WTC11 (cell line): ENCODE data around the gene EGFL8.

Experiments used
- CREB1 ChIP-seq: sonication (generic); formaldehyde crosslinking; IDR thresholded peaks from 2 replicates; pipeline ENCODE4 v1.8.0; 2023; ENCODE audit warnings: mild to moderate bottlenecking, missing genetic modification reagents
- JUN ChIP-seq: sonication (generic); formaldehyde crosslinking; IDR thresholded peaks from 2 replicates; pipeline ENCODE4 v1.8.0; 2023; ENCODE audit warnings: mild to moderate bottlenecking, missing genetic modification reagents
- ZNF232 ChIP-seq: sonication (generic); formaldehyde crosslinking; IDR thresholded peaks from 2 replicates; pipeline ENCODE4 v1.8.0; 2022; ENCODE audit warnings: mild to moderate bottlenecking, missing genetic modification reagents
- TF ChIP-seq, protein P1 (sequence below): fragments of 200-600 bp; IDR thresholded peaks from 2 replicates; pipeline ENCODE4 v1.8.0; 2022; ENCODE audit warnings: antibody characterized with exemption

GRCh38 chr6:32210191-32210601, 45.8 kb downstream of the EGFL8 start:
- TF ChIP-seq JUN (no peak), CREB1 (no peak), ZNF232 (CRISPR knock-in tag) (no peak)
- TF ChIP-seq, protein P1, sequence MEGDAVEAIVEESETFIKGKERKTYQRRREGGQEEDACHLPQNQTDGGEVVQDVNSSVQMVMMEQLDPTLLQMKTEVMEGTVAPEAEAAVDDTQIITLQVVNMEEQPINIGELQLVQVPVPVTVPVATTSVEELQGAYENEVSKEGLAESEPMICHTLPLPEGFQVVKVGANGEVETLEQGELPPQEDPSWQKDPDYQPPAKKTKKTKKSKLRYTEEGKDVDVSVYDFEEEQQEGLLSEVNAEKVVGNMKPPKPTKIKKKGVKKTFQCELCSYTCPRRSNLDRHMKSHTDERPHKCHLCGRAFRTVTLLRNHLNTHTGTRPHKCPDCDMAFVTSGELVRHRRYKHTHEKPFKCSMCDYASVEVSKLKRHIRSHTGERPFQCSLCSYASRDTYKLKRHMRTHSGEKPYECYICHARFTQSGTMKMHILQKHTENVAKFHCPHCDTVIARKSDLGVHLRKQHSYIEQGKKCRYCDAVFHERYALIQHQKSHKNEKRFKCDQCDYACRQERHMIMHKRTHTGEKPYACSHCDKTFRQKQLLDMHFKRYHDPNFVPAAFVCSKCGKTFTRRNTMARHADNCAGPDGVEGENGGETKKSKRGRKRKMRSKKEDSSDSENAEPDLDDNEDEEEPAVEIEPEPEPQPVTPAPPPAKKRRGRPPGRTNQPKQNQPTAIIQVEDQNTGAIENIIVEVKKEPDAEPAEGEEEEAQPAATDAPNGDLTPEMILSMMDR: no peak
